Kidney (tissue), 14 donors: ENCODE data around the gene TMEM178B. TPM values are rescaled to one million over a fixed set of nuclear protein-coding genes. Genes with fewer than 3 reads are reported as not detected.

Experiments used
- DNase-seq, 5 donors: peaks; one replicate each; pipeline ENCODE4 v3.0.0-alpha.2; 2013 to 2020
- FAIRE-seq: peaks from 2 replicates; lab custom pipeline; 2012; peaks lifted over from hg19 to GRCh38; lab: Jason Lieb, UNC
- H3K27ac ChIP-seq, 2 donors: one replicate each; pipeline ENCODE4 v1.7.0; 2013; ENCODE audit warnings: low read depth in 2 of 2, low read length in 2 of 2, inconsistent platforms in 1 of 2
- H3K27me3 ChIP-seq: one replicate; pipeline ENCODE4 v1.7.1; 2013; ENCODE audit warnings: low read length, inconsistent platforms; ENCODE audit not compliant: control insufficient read depth, insufficient read depth
- H3K36me3 ChIP-seq, 3 donors: one replicate each; pipeline versions ENCODE4 v1.7.0 to v1.7.1; 2013; ENCODE audit warnings: low read length in 3 of 3, control low read depth in 1 of 3, inconsistent platforms in 1 of 3; ENCODE audit not compliant: insufficient read depth in 3 of 3, control insufficient read depth in 2 of 3
- H3K4me1 ChIP-seq, 3 donors: one replicate each; pipeline versions ENCODE4 v1.7.0 to v1.7.1; 2013; ENCODE audit warnings: low read length in 3 of 3, inconsistent platforms in 1 of 3, low read depth in 1 of 3; ENCODE audit not compliant: control insufficient read depth in 2 of 3, insufficient read depth in 2 of 3
- H3K4me3 ChIP-seq, 3 donors: one replicate each; pipeline versions ENCODE4 v1.7.0 to v1.8.1; 2013; ENCODE audit warnings: low read length in 3 of 3, control low read depth in 1 of 3, inconsistent platforms in 1 of 3
- H3K9ac ChIP-seq, 3 donors: one replicate each; pipeline versions ENCODE4 v1.7.0 to v1.7.1; 2013; ENCODE audit warnings: low read length in 3 of 3, control low read depth in 1 of 3, inconsistent platforms in 1 of 3
- H3K9me3 ChIP-seq, 3 donors: one replicate each; pipeline versions ENCODE4 v1.7.0 to v1.7.1; 2013; ENCODE audit warnings: low read length in 3 of 3, control low read depth in 1 of 3, inconsistent platforms in 1 of 3; ENCODE audit not compliant: control insufficient read depth in 2 of 3, insufficient read depth in 1 of 3
- intact Hi-C: fragments of 100-400 bp; cut with DNase I; formaldehyde crosslinking; loops from one replicate; pipeline ENCODE4 v1.11.1; 2022
- polyA plus RNA-seq: library from polyadenylated mRNA; stranded (reverse); fragments of 350-450 nt; fragmentation: Illumina TruSeq; extraction: RNeasy Lipid Tissue Mini Kit (QIAGEN cat#74804); gene quantifications from one replicate; pipeline ENCODE4 v1.2.3, GENCODE V29; 2014; ENCODE audit warnings: low read depth, low replicate concordance; ENCODE audit not compliant: insufficient read depth
- total RNA-seq: library from RNA; stranded (reverse); fragmentation: NEBNext Ultra II Directional; extraction: Animal tissue kit (Norgen Biotek cat#: 25700); gene quantifications from one replicate; pipeline ENCODE4 v1.2.1, GENCODE V29; 2021
- TF ChIP-seq, protein P1 (sequence below): IDR thresholded peaks from 3 replicates; pipeline ENCODE4 v1.5.1; 2012; ENCODE audit warnings: mild to moderate bottlenecking, moderate library complexity, borderline replicate concordance; ENCODE audit not compliant: insufficient read depth; ENCODE audit errors: extremely low read depth
- donor health status: control.
- donor health status: control.
- donor health status: control.
- donor health status: control.
- donor health status: control.
- donor health status: DM: yes; HTN: yes; CAD: no.
- donor health status: Normal renal cell carcinoma (clear cell type).

Gene TMEM178B
- total and polyA plus RNA-seq, 2 donors from 2014 or later = 0.58 to 20.0 TPM

DNA sequence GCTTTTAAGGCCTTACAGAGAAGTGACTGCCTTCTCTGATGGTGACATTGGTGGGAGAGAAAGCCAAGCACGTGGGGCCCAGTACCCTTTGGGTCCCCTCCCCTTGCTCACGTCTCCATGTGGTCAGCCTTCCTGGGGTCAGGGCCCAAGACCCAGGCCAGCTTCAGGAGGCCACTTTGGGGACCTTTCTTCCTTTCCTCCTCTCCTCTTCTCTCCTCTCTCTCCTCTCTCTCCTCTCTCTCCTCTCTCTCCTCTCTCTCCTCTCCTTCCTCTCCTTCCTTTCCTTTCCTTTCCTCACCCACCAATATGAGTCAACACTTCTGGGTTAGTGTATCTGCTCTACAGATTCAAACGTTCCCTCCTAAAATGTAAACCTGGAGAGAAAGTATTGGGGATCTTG is 380.5 kb downstream of the TMEM178B start:
- DNase-seq (no peak), FAIRE-seq (no peak)
- H3K27ac ChIP-seq = no peak overlapping the region
- no peaks in the 10 kb centered on the region for H3K27me3 ChIP-seq
- H3K36me3 ChIP-seq = no peaks in the 10 kb centered on the region
- no peaks in the 10 kb centered on the region for H3K4me1 ChIP-seq
- intact Hi-C loops = no loop called here
- no peak overlapping the region for H3K4me3 ChIP-seq
- H3K9ac ChIP-seq = no peak overlapping the region
- TF ChIP-seq, protein P1, sequence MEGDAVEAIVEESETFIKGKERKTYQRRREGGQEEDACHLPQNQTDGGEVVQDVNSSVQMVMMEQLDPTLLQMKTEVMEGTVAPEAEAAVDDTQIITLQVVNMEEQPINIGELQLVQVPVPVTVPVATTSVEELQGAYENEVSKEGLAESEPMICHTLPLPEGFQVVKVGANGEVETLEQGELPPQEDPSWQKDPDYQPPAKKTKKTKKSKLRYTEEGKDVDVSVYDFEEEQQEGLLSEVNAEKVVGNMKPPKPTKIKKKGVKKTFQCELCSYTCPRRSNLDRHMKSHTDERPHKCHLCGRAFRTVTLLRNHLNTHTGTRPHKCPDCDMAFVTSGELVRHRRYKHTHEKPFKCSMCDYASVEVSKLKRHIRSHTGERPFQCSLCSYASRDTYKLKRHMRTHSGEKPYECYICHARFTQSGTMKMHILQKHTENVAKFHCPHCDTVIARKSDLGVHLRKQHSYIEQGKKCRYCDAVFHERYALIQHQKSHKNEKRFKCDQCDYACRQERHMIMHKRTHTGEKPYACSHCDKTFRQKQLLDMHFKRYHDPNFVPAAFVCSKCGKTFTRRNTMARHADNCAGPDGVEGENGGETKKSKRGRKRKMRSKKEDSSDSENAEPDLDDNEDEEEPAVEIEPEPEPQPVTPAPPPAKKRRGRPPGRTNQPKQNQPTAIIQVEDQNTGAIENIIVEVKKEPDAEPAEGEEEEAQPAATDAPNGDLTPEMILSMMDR = no peak
- no peaks in the 10 kb centered on the region for H3K9me3 ChIP-seq

DNA sequence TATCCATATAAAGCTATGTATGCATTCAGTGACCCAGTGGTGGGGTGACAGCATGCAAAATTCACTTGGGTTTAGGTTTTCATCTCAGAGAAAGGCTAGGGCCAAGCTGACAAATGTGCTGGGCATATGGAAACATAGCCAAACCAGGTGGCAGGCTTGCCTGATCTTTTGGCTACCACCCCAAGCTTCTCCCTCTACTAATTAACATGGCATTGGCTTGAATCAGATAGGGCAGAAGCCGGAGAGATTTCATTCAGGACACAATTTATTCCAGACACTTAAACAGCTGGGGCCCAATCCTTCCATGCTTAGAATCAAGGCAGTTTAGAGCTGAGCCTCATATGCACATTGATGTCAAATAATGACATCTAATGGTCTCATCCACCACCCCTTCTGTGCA is 381.9 kb downstream of the TMEM178B start:
- TF ChIP-seq, protein P1 = no peak
- H3K27me3 ChIP-seq = no peaks in the 10 kb centered on the region
- H3K9ac ChIP-seq = no peak overlapping the region
- H3K9me3 ChIP-seq = no peaks in the 10 kb centered on the region
- intact Hi-C loops = no loop called here
- no peak overlapping the region for H3K4me3 ChIP-seq
- H3K27ac ChIP-seq = no peak overlapping the region
- no peaks in the 10 kb centered on the region for H3K36me3 ChIP-seq
- DNase-seq (no peak), FAIRE-seq (no peak)
- H3K4me1 ChIP-seq = no peaks in the 10 kb centered on the region

DNA sequence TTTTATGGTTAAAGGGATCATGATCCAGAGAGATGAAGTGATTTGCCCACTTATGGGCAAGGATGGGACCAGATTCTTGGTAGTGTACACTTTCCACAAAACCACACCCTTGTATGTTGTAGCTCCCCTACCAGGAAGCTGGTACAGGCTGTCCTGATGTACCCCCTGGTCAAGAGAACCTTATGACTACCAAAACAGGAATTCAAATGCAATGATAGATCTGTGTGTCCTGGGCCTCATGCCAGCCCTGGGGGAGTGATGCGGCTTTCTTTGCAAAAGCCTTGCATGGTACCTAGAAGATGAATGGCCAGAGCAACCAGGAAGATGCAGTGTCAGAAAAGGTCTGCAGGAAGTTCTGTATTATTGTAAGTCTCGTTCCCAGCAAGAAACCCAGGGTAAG is 382.4 kb downstream of the TMEM178B start:
- no peak overlapping the region for H3K4me3 ChIP-seq
- TF ChIP-seq, protein P1 = no peak
- no peak for DNase-seq
- no peak for FAIRE-seq
- H3K27ac ChIP-seq = no peak overlapping the region
- intact Hi-C loops = no loop called here
- H3K9me3 ChIP-seq = no peaks in the 10 kb centered on the region
- no peaks in the 10 kb centered on the region for H3K36me3 ChIP-seq
- no peaks in the 10 kb centered on the region for H3K4me1 ChIP-seq
- no peak overlapping the region for H3K9ac ChIP-seq
- no peaks in the 10 kb centered on the region for H3K27me3 ChIP-seq

DNA sequence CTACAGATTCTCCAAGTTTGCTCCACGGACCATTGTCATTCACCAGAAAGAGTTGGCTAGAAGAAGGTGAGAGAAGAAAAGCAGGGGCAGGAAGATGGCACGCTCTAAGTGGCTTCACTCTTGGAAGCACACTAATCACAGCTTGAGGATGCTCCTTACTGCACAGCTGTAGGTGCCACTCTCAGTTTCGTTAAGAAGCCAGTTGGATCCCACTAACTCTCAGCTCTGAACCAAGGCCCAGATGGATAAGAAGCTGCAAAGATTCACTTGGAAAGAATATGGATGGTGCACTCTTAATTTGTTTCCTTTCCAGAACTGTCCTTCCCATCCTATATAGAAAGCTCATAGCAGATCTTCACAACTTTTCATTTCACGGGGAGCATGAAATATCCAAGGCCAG is 382.8 kb downstream of the TMEM178B start:
- no peak overlapping the region for H3K27ac ChIP-seq
- intact Hi-C loops = no loop called here
- no peaks in the 10 kb centered on the region for H3K27me3 ChIP-seq
- no peak overlapping the region for H3K9ac ChIP-seq
- FAIRE-seq (no peak), DNase-seq (no peak)
- TF ChIP-seq, protein P1 = no peak
- no peaks in the 10 kb centered on the region for H3K9me3 ChIP-seq
- no peaks in the 10 kb centered on the region for H3K4me1 ChIP-seq
- H3K4me3 ChIP-seq = no peak overlapping the region
- H3K36me3 ChIP-seq = no peaks in the 10 kb centered on the region
